Femur (tissue), 1 donor: ENCODE results near the gene TRIM34.
"Not testable (repeated sequence)": the region's sequence is repeated elsewhere in the genome, so short reads cannot be mapped to it uniquely, and the experiment has no call there.

Experiments
- DNase-seq: peaks from one replicate; pipeline ENCODE4 v3.0.0-alpha.2; 2017

Gene TRIM34

GRCh38 chr11:5688482-5688881 is 63.7 kb downstream of the TRIM34 start:
- DNase-seq: no peak

GRCh38 chr11:5689551-5689983 is 64.8 kb downstream of the TRIM34 start, which contains the start of gene TRIM22:
Gene TRIM22 (plus strand): TSS chr11:5689790. CDS start chr11:5696233, 6,443 bp downstream.
- peak; percentile 61 for DNase-seq

GRCh38 chr11:5690216-5690615 is 65.4 kb downstream of the TRIM34 start:
- no peak for DNase-seq

- DNase-seq: no peak
Observed at GRCh38 chr11:5690736-5691135, 65.9 kb downstream of the TRIM34 start.

- DNase-seq: not testable (repeated sequence)
Observed at GRCh38 chr11:5691238-5691963, 66.6 kb downstream of the TRIM34 start.

- no peak for DNase-seq
Observed at GRCh38 chr11:5691964-5692361, 67.2 kb downstream of the TRIM34 start.
